Measurements from ENCODE around the gene CHD6. TPM values are rescaled to one million over a fixed set of nuclear protein-coding genes. Genes with fewer than 3 reads are reported as not detected.

Gene CHD6
- total RNA-seq, 1 donor from 2014 or later, result 33.0 TPM

DNA sequence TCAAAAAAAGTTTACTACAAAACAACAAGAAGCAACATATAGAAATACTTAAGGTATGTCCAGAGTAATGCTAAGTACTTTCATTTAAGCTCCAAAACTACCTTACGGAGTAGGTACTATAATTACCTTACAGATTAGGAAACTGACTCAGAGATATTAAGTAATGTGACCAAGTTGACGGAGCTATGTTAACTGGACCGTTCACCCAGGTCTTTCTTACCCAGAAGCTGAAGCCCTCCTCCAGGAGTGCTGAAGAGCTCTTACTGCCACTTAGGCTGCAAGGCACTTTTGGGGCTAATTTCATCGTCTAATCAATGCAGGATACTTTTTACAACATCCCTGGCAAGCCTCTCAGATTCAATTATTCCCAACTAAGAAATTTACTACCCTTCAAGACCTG is 123.7 kb downstream of the CHD6 start:
- DNase-seq (ENCODE audit: missing footprints), result no peak
- ATAC-seq, result no peak
- intact Hi-C loops (cut with DNase I), result no loop called here

DNA sequence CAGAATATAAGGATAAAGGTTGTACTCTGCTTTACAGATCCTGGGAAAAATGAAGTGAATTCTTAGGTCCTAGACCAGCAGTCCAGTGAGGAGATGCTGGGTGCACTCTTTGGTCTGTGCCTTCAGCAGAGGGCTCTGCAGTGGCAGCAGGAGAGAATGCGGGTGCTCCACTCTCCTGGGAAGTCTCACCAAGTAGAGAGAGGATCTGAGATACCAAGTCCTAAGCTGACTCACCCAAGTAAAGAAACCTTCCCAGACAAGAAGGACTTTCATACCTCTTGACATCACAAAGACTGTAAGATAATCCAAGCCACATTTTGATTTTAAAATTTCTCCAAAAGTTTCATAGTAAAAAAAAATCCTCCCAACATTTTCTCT is 134.6 kb downstream of the CHD6 start:
- DNase-seq (ENCODE audit: missing footprints) (no peak), ATAC-seq (no peak)
- intact Hi-C loops (cut with DNase I), result no loop called here

DNA sequence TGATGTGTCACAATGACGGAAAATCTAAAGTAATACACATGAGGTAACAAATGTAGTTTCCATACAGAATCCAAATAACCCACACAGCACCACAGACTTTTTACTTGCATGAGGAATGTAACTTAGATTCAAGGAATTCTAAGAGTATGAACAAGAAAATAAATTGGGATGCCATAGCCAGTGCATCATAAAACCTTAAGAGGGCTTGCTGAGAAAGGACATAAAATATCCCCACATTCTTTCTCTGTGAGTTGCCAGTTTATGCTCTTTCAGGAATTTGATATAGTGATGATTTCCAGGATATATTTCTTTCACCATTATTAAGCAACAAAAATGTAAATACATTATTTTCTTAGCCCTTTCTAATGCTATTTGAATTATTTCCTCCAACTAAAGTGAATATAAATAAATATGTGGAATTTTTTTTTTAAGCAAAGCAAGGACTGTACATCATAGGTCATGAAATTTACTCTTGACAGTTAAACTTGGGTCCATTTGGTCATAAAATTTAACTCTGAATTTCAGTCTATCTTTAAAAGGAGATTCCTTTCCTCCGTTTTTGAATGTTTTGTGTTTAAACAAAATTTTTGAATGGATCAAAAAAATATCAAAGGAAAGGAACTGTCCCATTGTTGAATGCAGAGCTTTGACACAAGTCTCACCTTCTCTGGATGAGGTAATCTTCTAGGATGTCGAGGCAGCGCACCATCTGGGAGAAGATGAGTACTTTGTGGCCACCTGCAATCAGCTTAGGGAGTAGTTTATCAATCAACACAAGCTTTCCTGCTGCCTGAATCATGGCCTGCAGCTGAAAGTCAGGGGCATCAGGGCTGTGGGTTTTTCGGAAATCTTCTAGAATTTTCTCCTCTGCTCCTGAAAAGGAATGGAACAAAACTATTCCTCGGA is 135.3 kb downstream of the CHD6 start:
- no peak for ATAC-seq
- DNase-seq (ENCODE audit: missing footprints), result no peak
- intact Hi-C loops (cut with DNase I), result no loop called here

DNA sequence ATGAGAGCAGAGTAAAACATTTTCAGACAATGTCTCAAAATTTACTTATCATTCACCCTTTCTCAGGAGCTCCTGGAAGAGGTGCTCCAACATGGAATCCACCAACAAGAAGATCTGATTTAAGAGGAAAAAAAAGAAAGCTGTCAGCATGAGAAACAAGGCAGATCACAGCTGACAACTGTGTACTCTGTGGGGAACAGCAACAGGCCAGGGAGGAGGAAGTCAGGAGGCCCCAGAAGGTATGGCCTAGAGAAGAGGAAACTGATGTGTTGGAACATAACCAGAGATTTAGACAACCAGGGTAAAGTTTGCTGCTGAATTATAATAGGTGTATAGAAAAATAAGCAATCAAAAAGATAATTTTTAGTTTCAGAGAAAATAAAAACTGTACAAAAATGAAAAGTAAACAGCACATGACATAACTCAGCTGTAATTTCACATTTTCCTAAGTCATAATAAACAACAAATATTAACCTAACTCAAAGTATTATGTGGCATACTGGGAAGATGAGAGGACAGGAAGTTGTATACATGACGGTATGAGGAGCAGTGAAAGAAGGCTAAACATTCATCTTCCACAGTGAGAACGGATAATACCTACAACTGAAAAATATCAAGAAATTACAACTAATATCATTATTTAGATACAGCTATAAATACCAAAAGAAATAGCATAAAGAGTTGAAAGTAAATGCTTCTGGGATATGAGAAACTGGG is 138.0 kb downstream of the CHD6 start:
- ATAC-seq (no peak), DNase-seq (ENCODE audit: missing footprints) (no peak)
- intact Hi-C loops (cut with DNase I), result no loop called here

DNA sequence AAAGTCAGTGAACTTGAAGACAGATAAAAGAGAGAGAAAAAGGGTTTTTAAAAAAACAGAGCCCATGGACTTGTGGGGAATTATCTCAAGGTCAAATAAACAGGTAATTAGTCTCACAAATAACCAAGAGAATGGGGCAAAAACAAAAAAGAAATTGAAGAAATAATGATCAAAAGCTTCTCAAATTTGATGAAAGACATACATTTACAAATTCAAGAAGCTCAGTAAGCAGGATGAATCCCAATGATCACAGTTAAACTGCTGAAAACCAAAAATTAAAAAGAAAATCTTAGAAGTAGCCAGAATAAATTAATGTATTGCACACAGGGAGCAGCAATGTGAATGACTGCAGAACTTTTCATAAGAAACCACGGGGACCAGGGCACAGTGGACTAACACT is 139.1 kb downstream of the CHD6 start:
- ATAC-seq (no peak), DNase-seq (ENCODE audit: missing footprints) (no peak)
- intact Hi-C loops (cut with DNase I), result loop anchor here (5.0 kb wide), 1 partner anchor 138 kb away; the partner anchor contains the start of gene CHD6

DNA sequence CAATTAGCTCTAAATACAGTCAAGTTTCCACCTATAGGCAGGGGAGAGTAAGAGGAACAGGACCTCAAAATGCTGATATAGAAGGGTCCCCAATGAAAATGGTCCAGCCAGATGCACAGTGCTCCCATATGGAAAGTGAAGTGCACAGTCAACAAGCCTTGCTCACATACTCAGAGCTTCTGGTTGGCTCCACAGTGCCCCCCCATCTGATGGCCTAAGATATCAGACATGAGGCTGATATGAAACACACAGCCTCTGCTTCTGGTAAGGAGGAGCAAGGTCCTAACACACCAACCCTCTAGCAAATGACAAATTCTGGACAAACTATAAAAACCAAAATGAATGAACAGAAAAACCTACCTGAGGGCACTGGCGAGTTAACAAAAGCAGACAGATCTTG is 140.2 kb downstream of the CHD6 start:
- ATAC-seq (no peak), DNase-seq (ENCODE audit: missing footprints) (no peak)
- intact Hi-C loops (cut with DNase I), result loop anchor here (5.0 kb wide), 1 partner anchor 139 kb away; the partner anchor contains the start of gene CHD6

DNA sequence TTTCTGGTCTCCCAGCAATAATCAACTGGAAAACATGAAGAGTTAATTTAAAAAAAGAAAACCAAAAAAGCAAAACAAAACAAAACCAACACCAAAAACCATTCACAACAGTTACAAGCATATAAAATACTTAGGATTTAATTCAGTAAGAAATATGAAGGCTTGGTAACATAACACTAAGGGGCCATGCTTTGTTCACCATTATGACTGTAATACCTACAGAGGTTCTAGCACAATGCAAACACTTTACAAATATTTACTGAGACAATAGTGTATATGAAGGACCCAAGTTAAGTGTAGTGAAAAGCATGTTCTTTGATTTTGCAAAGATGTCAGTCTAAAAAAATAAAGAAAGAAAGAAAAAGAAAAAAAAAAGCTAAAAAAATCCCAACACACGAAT is 141.7 kb downstream of the CHD6 start:
- ATAC-seq (peak; percentile 17), DNase-seq (ENCODE audit: missing footprints) (no peak)
- intact Hi-C loops (cut with DNase I), result loop anchor here (5.0 kb wide), 1 partner anchor 141 kb away; the partner anchor contains the start of gene CHD6

DNA sequence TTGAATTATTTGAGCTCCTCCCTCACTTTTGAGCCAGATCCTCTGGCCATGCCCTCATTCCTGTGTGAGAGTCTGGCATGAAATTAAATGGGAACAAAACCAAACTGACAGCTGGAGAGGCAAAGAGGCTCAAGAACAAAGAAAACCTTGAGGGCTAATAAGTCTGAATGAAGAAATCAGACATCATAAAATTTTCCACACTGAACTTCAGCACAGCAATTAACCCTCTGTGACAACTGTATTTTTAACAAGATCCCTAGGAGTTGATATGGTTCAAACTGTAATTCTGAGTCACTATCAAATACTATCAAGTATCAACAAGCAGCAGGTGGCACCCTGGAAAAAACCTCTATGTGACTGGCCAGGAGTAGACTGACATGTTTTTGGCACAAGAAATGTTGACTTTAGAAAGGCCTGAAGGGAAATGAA is 142.2 kb downstream of the CHD6 start:
- peak; percentile 88 for ATAC-seq
- no peak for DNase-seq (ENCODE audit: missing footprints)
- intact Hi-C loops (cut with DNase I), result loop anchor here (5.0 kb wide), 1 partner anchor 141 kb away; the partner anchor contains the start of gene CHD6

DNA sequence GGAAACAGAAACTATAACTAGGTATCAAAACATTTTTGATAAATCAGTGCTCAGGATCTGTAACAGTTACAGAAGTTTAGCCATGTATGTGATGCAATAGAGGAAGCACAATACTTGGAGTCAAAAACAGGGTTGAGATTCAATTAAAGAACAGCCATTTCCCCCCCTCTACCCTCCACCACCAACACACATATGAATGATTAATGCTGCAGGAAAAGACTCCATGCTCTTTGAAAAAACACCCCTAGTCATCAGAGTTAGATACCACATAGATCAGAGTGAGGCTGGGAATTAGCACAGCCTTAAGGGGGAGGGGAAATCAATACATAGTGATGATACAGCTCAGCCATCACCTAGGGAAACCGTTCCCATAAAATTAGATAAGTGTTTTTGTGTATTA is 142.7 kb downstream of the CHD6 start:
- ATAC-seq, result peak; percentile 49
- intact Hi-C loops (cut with DNase I), result loop anchor here (5.0 kb wide), 1 partner anchor 142 kb away; the partner anchor contains the start of gene CHD6

DNA sequence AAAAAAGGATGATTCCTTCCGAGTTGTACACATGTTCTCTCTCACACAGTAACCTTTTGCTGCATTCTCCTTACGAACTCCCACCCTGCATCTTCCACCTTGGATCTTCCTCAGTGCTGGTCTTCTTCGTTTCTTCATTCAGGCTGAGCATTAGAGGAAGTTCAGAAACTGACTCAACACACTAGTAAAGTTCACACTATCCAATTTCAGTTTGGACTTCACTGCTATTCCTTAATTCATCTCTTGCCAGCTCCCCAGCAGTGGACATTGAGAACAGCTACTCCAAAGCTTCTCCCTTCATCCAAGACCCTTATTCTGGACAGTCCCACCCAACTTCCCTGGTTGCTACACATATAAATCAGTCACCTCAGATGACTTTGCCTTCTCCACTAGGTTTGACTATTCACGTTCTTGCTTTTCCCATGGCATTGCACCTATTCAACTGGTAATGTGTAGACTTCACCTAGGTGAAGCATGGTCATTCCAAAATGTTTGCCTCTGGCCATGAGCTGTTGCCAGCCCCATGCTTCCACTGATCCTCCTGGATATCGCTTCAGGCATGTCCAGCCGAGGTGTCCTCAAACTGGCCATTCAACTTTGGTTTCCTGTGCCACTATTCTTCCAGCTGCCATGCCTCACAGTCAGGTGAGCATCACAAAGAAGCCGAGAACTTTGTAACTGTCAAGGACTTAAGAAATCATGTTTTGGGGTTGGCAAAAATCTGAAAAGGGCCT is 147.6 kb downstream of the CHD6 start:
- DNase-seq (ENCODE audit: missing footprints) (no peak), ATAC-seq (no peak)
- intact Hi-C loops (cut with DNase I), result no loop called here

More for the DNA sequence above, 142.7 kb downstream of the CHD6 start:
- DNase-seq (ENCODE audit: missing footprints), result no peak

DNA sequence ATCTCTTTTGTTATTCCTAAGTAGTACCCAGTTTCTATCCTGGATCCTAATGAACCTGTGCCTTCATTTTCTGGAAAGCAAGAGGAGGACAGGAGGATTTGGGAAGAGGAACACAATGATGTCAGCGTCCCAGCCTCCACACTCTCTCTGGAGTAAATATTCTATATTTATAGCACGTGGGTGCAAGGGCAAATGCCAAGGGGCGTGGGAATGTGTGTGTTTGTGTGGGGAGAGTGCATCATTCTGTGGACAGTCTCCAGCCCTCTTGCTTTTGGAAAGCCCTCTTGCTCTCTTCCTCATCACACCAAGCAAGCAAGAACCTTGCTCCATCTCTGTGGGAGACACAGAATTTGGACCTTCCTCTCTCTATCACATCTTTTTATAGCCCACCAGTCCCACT is 148.3 kb downstream of the CHD6 start:
- DNase-seq (ENCODE audit: missing footprints), result no peak
- ATAC-seq, result peak; percentile 58
- intact Hi-C loops (cut with DNase I), result loop anchor here (5.0 kb wide), 1 partner anchor 222 kb away; no protein-coding TSS in a partner anchor

DNA sequence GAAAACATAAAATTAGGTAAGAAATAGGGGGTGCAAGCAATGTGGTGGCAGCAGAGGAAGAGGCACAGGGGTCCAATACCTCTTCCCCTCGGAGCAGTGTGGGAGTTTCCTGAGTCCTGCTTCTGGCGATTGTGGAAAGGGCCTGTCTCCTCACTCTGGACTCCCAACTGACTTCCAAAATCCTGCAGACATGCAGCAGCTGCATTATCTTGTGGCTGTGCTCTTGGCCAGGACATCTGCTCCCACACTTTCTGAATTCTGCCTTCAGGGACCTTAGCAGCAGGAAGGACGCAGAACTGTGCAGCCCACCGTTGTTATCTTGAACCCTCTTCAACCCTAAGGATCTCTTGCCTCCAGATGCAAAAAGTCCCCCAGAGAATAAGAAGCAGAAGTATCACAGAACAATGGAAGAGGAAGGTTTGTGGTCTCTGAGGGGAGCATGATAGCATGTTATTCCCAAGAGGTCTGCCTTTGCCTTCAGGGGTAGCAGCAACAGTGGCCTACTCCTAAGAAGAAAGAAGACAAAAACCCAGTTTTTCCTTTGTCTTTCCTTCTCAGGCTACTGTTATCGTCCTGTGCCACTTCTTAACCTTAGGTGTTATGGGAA is 149.1 kb downstream of the CHD6 start:
- DNase-seq (ENCODE audit: missing footprints) (no peak), ATAC-seq (peak; percentile 64)
- intact Hi-C loops (cut with DNase I), result loop anchor here (5.0 kb wide), 1 partner anchor 223 kb away; no protein-coding TSS in a partner anchor

DNA sequence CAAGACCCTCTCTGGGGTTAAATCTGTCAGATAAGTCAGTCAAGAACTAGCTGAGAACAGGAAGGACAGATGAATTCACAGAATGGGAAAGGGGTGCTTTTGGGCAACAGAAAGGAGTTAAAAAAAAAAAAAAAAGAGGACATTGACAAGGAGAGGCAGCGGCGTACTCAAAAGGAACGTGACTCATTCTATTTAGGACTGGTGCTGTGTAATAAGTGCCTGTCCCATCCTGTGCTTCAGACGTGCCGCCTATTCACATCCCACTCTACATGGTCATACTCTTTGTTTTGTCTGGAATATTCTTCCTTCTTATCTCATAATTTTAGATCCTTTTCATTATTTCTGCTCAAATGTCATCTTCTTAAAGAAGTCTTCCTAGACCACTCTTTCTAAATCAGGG is 150.5 kb downstream of the CHD6 start:
- intact Hi-C loops (cut with DNase I), result loop anchor here (5.0 kb wide), 1 partner anchor 225 kb away; no protein-coding TSS in a partner anchor
- ATAC-seq (no peak), DNase-seq (ENCODE audit: missing footprints) (no peak)

DNA sequence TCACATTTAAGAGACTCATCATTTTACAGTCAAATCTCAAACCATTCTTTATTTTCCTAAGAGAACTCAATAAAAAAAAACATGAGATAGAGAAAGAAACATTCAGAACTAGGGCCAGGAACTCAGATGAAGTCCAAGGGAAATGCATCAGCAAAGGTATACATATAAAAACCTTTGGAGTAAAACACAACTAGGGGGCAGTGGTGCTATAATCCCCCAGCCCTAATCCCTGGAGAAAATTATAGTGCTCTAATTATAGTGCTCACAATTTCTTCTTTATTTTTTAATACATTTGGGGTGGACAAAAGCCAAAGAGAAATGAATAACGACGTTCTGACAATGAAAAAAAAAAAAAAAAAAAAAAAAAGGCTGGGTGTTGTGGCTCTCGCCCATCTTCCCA is 151.0 kb downstream of the CHD6 start:
- intact Hi-C loops (cut with DNase I), result loop anchor here (5.0 kb wide), 1 partner anchor 225 kb away; no protein-coding TSS in a partner anchor
- ATAC-seq, result no peak
- no peak for DNase-seq (ENCODE audit: missing footprints)

DNA sequence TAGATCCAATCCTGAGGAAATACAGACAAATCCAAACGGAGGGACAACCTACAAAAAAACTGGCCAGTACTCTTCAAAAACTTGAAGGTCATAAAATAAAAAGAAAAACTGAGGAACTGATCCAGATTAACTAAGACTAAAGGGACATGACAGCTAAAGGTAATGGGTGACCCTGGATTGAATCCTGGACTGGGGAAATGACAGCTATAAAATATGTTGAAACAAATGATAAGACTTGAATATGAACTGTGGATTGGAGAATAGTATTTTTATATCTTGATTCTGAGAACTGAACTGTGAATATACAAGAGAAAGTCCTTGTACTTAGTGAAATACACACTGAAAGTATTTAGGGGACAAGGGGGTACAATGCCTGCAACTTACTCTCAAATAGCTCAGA is 154.6 kb downstream of the CHD6 start:
- intact Hi-C loops (cut with DNase I), result no loop called here
- no peak for ATAC-seq

DNA sequence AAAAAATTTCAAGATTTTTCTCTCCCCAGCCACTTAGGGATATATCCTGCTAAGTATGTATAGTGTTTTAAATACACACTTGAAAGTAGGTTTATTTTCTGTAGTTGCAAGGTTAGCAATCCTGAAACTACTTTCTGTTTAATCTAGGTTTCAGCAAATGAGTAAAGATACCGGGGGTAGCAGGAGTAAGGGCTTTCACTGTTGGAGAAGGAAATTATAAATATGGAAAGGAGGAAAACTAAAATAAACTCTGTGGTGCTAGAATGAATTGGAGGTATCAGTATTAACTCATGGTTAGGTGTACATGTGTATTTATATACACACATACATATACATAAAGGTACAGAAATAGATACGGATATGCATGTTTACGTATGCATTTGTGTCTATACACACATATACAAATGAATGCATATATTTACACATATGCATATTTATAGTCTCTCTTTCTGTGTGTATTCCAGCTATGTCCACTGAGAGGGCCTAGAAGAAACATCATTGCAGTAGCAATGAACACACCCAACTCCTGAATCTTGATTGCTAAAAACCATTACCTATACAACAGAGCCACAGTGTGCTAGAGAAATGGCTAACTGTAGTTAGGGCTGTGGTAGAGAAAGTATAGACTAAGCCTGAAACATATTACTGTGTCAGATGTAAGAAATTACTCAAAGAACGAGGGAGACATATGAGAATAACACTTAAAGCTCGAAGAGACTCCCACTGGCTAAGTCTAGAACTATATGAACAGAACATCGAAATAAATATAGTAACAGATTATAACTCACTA is 155.6 kb downstream of the CHD6 start:
- ATAC-seq (no peak), DNase-seq (ENCODE audit: missing footprints) (no peak)
- intact Hi-C loops (cut with DNase I), result no loop called here

More for the DNA sequence above, 154.6 kb downstream of the CHD6 start:
- DNase-seq (ENCODE audit: missing footprints), result no peak

DNA sequence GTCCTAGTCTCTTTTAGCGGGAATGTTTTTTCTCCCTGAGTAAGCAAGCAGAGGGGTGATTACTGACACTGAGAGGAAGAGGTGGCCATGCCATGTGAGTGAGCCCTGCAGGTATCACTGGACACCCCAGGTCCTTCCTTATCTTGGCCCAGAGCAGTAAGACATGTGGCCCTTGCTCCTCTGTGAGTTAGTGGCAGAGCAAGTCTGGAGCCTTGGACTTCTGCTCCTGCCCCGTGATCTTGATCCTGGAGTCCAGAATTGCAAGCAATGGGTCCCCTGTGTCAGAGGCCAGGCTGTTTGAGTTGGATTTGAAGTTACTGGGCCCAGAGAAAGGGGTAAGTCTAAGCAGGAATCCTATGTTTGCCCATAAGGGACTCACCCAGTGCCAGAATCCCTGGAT is 159.4 kb downstream of the CHD6 start:
- DNase-seq (ENCODE audit: missing footprints) (no peak), ATAC-seq (no peak)
- intact Hi-C loops (cut with DNase I), result no loop called here
